Measurements from ENCODE around the gene CYP51A1.
"Not testable (repeated sequence)": the region's sequence is repeated elsewhere in the genome, so short reads cannot be mapped to it uniquely, and the experiment has no call there.

GRCh38 chr7:92169529-92169928, 35.3 kb upstream of the CYP51A1 start:
- TF ChIP-seq CTCF, EZH2 (IDR thresholded peaks at IDR 0.05): not testable (repeated sequence)

Measured in neural progenitor cell (in vitro differentiated cells).